ENCODE data around the gene SNAP47.
"Not testable (repeated sequence)": the region's sequence is repeated elsewhere in the genome, so short reads cannot be mapped to it uniquely, and the experiment has no call there.

The SNAP47 gene, protein sequence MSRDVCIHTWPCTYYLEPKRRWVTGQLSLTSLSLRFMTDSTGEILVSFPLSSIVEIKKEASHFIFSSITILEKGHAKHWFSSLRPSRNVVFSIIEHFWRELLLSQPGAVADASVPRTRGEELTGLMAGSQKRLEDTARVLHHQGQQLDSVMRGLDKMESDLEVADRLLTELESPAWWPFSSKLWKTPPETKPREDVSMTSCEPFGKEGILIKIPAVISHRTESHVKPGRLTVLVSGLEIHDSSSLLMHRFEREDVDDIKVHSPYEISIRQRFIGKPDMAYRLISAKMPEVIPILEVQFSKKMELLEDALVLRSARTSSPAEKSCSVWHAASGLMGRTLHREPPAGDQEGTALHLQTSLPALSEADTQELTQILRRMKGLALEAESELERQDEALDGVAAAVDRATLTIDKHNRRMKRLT

GRCh38 chr1:227734856-227735538 lies at the start of gene SNAP47, which contains the start of gene JMJD4:
SNAP47 (plus strand) TSS chr1:227735435; CDS start chr1:227747737, 12,302 bp downstream.
JMJD4 (minus strand) TSS chr1:227735302; CDS start chr1:227735273, 29 bp downstream.
- DNase-seq (ENCODE audit: low read depth in 2 of 2): peak; percentile 83 to 87

- DNase-seq (ENCODE audit: low read depth in 2 of 2): no peak
Measured at GRCh38 chr1:227685807-227686206, 49.4 kb upstream of the SNAP47 start.

DNA sequence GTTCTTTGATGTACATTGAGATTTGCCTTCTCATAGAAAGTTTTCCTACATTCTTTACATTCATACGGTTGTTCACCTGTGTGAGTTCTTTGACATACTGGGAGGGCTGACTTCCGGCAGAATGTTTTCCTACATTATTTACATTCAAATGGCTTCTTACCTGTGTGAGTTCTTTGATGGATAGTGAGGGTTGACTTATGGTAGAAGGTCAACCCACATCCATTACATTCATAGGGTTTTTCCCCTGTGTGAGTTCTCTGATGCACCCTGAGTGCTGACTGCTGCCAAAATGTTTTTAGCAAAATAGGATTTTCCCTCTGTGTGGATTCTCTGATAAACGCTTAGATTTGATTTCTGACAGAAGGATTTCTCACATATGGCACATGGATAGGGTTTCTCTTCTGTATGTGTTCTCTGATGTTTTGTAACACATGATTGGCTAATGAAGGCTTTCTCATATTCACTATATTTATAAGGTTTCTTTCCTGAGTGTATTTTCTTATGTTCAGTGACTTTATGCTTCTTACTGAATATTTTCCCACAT lies 37.8 kb upstream of the SNAP47 start:
- DNase-seq (ENCODE audit: low read depth in 2 of 2): no peak

DNA sequence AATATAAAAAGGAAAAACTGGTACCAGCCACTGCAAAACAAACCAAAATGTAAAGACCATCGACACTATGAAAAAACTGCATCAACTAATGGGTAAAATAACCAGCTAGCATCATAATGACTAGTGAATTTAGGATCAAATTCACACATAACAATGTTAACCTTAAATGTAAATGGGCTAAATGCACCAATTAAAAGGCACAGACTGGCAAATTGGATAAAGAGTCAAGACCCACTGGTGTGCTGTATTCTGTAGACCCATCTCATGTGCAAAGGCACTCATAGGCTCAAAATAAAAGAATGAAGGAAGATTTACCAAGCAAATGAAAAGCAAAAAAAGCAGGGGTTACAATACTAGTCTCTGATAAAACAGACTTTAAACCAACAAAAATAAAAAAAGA lies 33.6 kb upstream of the SNAP47 start:
- DNase-seq (ENCODE audit: low read depth in 2 of 2): not testable (repeated sequence)

- no peak for DNase-seq (ENCODE audit: low read depth in 2 of 2)
Measured at GRCh38 chr1:227707846-227708245, 27.4 kb upstream of the SNAP47 start.

- DNase-seq (ENCODE audit: low read depth in 2 of 2): no peak
Measured at GRCh38 chr1:227709451-227709850, 25.8 kb upstream of the SNAP47 start.

DNA sequence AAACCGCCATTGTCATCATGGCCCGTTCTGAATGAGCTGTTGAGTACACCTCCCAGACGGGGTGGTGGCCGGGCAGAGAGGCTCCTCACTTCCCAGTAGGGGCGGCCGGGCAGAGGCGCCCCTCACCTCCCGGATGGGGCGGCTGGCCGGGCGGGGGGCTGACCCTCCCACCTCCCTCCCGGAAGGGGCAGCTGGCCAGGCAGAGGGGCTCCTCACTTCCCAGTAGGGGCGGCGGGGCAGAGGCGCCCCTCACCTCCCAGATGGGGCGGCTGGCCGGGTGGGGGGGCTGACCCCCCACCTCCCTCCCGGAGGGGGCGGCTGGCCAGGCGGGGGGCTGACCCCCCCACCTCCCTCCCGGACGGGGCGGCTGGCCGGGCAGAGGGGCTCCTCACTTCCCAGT lies 24.8 kb upstream of the SNAP47 start:
- DNase-seq (ENCODE audit: low read depth in 2 of 2): not testable (repeated sequence)

- DNase-seq (ENCODE audit: low read depth in 2 of 2): no peak
Measured at GRCh38 chr1:227712648-227713047, 22.6 kb upstream of the SNAP47 start.

DNA sequence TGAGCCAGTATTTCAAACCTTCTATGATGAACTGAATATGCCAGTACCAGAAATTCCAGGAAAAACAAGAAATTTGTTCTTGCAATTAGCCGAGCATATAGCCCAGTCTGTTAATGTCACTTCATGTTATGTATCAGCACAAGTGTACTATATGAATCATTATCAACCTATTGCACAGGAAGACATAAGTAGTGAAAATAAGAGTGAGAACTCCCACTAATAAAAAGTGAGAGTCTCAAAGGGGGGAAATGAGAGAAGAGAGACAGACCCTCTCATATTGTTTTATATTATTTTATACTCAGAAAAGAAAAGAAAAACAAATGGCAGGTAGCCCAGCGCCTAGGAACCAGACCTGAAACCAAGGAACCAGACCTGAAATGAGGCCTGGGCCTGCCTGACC lies 16.3 kb upstream of the SNAP47 start:
- no peak for DNase-seq (ENCODE audit: low read depth in 2 of 2)

- no peak for DNase-seq (ENCODE audit: low read depth in 2 of 2)
Measured at GRCh38 chr1:227723474-227723873, 11.8 kb upstream of the SNAP47 start.

DNA sequence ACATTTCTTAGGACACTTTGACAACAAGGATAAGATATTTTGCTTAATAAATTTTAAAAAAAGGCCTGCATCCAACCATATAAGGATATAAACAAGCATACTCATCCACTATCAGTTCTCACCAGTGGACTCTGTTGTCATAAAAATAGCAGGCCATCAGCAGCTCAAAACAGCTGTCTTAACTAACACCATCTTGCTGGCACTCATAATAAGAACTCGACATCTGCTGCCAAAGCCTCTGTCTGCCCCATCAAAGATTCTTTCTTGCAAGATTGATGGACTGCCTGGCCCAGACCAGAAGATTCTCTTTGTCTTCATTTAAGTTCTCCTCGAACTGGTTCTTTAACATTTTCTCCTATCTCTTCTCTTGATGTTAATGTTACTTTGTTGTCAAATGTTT lies 10.2 kb upstream of the SNAP47 start:
- no peak for DNase-seq (ENCODE audit: low read depth in 2 of 2)

- DNase-seq (ENCODE audit: low read depth in 2 of 2): no peak
Measured at GRCh38 chr1:227726318-227726717, 8.9 kb upstream of the SNAP47 start.

DNA sequence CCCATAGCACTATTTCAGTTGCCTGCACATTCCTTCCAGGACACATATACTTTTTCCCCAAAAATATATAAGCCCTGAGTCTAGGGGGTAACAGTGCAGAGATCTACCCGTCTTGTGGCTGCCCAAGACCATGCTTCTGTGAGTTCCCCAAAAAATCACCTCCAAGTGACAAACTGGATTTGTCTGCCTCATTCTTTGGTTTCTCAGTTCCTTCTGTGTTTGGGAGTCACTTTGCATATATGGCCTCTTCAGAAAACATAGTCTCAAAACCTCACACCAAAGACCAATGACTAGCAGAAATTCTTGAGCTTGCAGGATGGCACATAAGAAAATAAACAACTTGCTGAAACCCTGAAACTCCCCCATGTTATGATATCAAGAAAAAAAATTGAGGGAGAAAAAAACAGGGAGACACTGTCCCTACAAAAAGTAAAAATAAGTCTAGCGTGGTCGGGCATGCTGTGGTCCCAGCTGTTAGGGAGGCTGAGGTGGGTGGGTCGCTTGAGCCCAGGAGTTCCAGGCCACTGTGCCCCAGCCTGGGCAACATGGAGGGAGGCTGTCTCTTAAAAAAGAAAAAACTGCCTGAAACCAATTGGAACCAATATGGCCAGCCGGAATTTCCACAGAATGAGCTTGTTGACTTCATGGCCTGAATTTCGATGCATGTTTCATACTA lies 8.2 kb upstream of the SNAP47 start:
- no peak for DNase-seq (ENCODE audit: low read depth in 2 of 2)

DNA sequence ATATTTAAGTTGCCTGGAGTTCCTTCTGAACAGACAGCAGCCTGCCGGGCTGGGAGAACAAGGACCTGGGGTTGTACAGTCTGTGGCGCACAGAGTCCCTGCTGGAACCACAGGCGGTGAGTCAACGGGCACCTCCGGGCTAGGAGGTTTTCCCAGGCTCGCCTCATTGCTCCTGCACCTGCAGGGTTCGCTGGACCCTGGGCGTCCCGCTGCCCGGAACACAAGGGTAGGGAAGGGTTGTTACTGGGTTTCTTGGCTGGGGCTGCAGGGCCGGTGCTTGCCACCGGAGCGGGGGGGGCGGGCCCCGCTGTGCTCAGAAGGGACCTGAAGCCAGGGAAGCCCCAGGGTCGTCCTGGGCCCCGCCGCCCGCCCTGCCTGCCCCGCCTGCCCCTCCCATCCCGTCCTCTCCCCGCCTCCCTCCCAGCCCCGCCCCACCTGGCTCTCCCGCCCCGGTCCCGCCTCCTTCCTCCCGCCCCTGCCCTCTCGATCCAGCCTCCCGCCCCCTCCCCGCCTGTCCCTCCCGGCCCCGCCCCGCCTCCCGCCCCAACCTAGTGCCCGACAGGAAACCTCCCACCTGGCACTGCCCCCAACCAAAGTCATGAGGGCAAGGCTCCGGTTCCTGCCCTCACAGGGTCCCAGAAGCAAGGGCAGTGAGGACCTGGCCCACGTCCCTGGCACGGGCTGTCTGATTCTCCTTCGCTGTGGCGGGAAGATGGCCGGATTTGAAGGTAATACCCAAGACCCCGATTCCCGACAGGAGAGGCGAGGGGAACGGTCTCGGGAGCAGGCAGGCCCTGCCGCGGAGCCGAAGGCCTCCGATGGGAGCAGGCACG lies 7.0 kb upstream of the SNAP47 start:
- peak in 1 of 2 donors; percentile 48 for DNase-seq (ENCODE audit: low read depth in 2 of 2)

DNA sequence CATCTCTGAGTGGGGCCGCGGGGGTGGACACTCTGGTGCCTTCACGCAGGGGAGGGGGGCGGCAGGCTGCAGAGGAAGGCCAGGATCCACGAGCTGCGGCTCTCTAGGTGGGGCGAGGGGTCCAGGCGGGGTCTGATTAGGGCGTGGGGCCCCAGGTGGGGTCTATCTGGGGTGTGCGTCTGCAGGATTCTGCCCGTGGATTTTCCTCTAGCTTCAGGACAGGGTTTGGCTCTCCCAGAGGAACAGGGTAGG lies 6.4 kb upstream of the SNAP47 start:
- DNase-seq (ENCODE audit: low read depth in 2 of 2): no peak

GRCh38 chr1:227729144-227729880 lies 5.9 kb upstream of the SNAP47 start:
- DNase-seq (ENCODE audit: low read depth in 2 of 2): no peak

DNA sequence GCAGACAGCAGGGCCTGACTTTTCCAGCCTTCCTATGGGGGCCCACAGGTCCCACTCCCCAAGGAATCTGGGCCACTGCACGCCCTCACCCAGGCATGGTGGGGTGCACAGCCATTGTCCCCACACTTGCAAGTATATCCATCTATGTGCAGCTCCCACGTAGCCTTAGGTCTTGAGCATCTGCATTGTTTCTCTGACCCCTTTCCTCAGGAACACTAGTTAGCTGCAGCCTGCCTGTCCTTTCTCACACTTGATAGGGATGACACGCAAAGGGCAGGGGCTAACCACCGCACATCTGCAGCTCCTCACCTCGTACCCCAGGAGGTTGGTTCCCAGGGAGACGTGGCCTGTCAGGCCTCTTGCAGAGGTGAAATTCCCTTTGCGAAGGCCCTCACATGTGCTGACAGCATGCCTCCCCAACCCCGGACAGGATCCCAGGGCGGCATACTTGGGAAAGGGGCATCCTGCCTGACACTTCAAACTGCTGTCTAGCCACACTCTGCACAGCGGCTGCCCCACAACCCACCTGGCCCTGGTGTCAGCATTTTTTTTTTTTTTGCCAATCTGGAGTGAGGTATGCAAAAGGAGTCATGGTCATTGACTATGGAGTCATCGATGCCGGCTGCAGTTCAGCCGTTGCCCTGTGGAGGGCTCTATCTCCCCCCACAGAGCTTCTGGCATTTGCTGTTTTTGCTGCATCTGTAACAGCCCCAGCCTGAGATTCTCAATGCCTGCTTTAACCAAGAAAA lies 5.2 kb upstream of the SNAP47 start:
- DNase-seq (ENCODE audit: low read depth in 2 of 2): no peak

- no peak for DNase-seq (ENCODE audit: low read depth in 2 of 2)
Measured at GRCh38 chr1:227730630-227731151, 4.5 kb upstream of the SNAP47 start.

- DNase-seq (ENCODE audit: low read depth in 2 of 2): no peak
Measured at GRCh38 chr1:227731241-227731677, 4.0 kb upstream of the SNAP47 start.

Data from stimulated activated CD4-positive, alpha-beta T cell treated with anti-CD3 and anti-CD28 coated beads, Interleukin-1b, Interleukin-23, amount 100 ng/mL, for 1 hour (primary cell).